ENCODE data around the gene EP400.
"Not testable (repeated sequence)": the region's sequence is repeated elsewhere in the genome, so short reads cannot be mapped to it uniquely, and the experiment has no call there.

EP400 gene

DNA sequence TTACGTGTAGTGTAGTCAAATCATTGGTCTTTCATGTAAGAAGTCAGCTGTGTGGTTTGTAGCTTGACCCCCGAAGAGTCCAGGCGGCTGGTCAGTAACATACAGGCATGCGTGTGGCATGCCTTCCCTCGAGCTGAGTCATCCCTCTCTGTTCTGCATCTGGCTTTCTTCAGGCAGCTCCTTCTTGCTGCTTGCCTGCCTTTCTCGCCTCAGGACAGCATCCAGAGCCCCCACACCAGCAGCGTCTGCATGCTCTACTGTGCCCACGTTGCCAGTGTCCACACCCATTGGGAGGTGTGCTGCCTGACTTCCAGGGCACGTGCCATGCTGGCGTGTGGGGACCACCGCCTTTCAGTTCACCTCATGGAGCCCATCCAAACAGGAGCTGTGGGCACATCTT is 96.8 kb downstream of the EP400 start:
- H3F3A ChIP-seq (ENCODE audit: insufficient read depth, low read length) = no peaks in the 10 kb centered on the region
- H3K4me2 ChIP-seq (ENCODE audit: low read length) = no peak overlapping the region
- no peak overlapping the region for H3K4me3 ChIP-seq (ENCODE audit: low read depth, low read length, poor library complexity, severe bottlenecking)
- no peaks in the 10 kb centered on the region for H3K4me1 ChIP-seq (ENCODE audit: insufficient read depth, low read length, severe bottlenecking)
- no peaks in the 10 kb centered on the region for H3K9me3 ChIP-seq (ENCODE audit: low read length)
- no peak overlapping the region for H2AFZ ChIP-seq (ENCODE audit: low read length)
- no peaks in the 10 kb centered on the region for H4K20me1 ChIP-seq (ENCODE audit: insufficient read depth, low read length)
- peaks cover 88% of the 10 kb centered on the region for H3K36me3 ChIP-seq (ENCODE audit: insufficient read depth, low read length)
- no peaks in the 10 kb centered on the region for H3K79me2 ChIP-seq (ENCODE audit: insufficient read depth, low read length)
- TF ChIP-seq, protein P1, sequence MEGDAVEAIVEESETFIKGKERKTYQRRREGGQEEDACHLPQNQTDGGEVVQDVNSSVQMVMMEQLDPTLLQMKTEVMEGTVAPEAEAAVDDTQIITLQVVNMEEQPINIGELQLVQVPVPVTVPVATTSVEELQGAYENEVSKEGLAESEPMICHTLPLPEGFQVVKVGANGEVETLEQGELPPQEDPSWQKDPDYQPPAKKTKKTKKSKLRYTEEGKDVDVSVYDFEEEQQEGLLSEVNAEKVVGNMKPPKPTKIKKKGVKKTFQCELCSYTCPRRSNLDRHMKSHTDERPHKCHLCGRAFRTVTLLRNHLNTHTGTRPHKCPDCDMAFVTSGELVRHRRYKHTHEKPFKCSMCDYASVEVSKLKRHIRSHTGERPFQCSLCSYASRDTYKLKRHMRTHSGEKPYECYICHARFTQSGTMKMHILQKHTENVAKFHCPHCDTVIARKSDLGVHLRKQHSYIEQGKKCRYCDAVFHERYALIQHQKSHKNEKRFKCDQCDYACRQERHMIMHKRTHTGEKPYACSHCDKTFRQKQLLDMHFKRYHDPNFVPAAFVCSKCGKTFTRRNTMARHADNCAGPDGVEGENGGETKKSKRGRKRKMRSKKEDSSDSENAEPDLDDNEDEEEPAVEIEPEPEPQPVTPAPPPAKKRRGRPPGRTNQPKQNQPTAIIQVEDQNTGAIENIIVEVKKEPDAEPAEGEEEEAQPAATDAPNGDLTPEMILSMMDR (IDR thresholded peaks at IDR 0.05; ENCODE audit: low read length) = no peak
- no peak for TF ChIP-seq EZH2 (IDR thresholded peaks at IDR 0.05; ENCODE audit: borderline replicate concordance, low read length)
- no peaks in the 10 kb centered on the region for H3K27me3 ChIP-seq (ENCODE audit: insufficient read depth, low read length)
- no peak overlapping the region for H3K9ac ChIP-seq (ENCODE audit: low read length)
- H3K9me2 ChIP-seq (ENCODE audit: low read depth, low read length) = no peaks in the 10 kb centered on the region
- H3K27ac ChIP-seq (ENCODE audit: low read depth, low read length, poor library complexity, severe bottlenecking) = no peak overlapping the region

GRCh38 chr12:132047630-132048029 is 97.9 kb downstream of the EP400 start:
- H3K4me3 ChIP-seq (ENCODE audit: low read depth, low read length, poor library complexity, severe bottlenecking); H3K9me2 ChIP-seq (ENCODE audit: low read depth, low read length); H3K9ac ChIP-seq (ENCODE audit: low read length); H2AFZ ChIP-seq (ENCODE audit: low read length); H3K79me2 ChIP-seq (ENCODE audit: insufficient read depth, low read length); H3F3A ChIP-seq (ENCODE audit: insufficient read depth, low read length); H3K27me3 ChIP-seq (ENCODE audit: insufficient read depth, low read length); H4K20me1 ChIP-seq (ENCODE audit: insufficient read depth, low read length); H3K9me3 ChIP-seq (ENCODE audit: low read length); H3K4me1 ChIP-seq (ENCODE audit: insufficient read depth, low read length, severe bottlenecking); H3K4me2 ChIP-seq (ENCODE audit: low read length); H3K27ac ChIP-seq (ENCODE audit: low read depth, low read length, poor library complexity, severe bottlenecking): not testable (repeated sequence)
- H3K36me3 ChIP-seq (ENCODE audit: insufficient read depth, low read length) = peaks cover 90% of the 10 kb centered on the region

GRCh38 chr12:132049442-132049841 is 99.7 kb downstream of the EP400 start:
- H4K20me1 ChIP-seq (ENCODE audit: insufficient read depth, low read length) = no peaks in the 10 kb centered on the region
- H3K9ac ChIP-seq (ENCODE audit: low read length) = no peak overlapping the region
- H3K27me3 ChIP-seq (ENCODE audit: insufficient read depth, low read length) = no peaks in the 10 kb centered on the region
- no peaks in the 10 kb centered on the region for H3K9me2 ChIP-seq (ENCODE audit: low read depth, low read length)
- H2AFZ ChIP-seq (ENCODE audit: low read length) = no peak overlapping the region
- H3K9me3 ChIP-seq (ENCODE audit: low read length) = no peaks in the 10 kb centered on the region
- H3K4me1 ChIP-seq (ENCODE audit: insufficient read depth, low read length, severe bottlenecking) = peaks cover 22% of the 10 kb centered on the region
- peaks cover 87% of the 10 kb centered on the region for H3K36me3 ChIP-seq (ENCODE audit: insufficient read depth, low read length)
- no peaks in the 10 kb centered on the region for H3F3A ChIP-seq (ENCODE audit: insufficient read depth, low read length)
- no peak overlapping the region for H3K27ac ChIP-seq (ENCODE audit: low read depth, low read length, poor library complexity, severe bottlenecking)
- H3K79me2 ChIP-seq (ENCODE audit: insufficient read depth, low read length) = no peaks in the 10 kb centered on the region
- no peak overlapping the region for H3K4me2 ChIP-seq (ENCODE audit: low read length)
- no peak overlapping the region for H3K4me3 ChIP-seq (ENCODE audit: low read depth, low read length, poor library complexity, severe bottlenecking)
- TF ChIP-seq, protein P1 (IDR thresholded peaks at IDR 0.05; ENCODE audit: low read length) = no peak
- no peak for TF ChIP-seq EZH2 (IDR thresholded peaks at IDR 0.05; ENCODE audit: borderline replicate concordance, low read length)

- no peak overlapping the region for H3K27ac ChIP-seq (ENCODE audit: low read depth, low read length, poor library complexity, severe bottlenecking)
- H3K36me3 ChIP-seq (ENCODE audit: insufficient read depth, low read length) = peaks cover 87% of the 10 kb centered on the region
- H3K4me3 ChIP-seq (ENCODE audit: low read depth, low read length, poor library complexity, severe bottlenecking) = no peak overlapping the region
- no peak overlapping the region for H3K9ac ChIP-seq (ENCODE audit: low read length)
- TF ChIP-seq, protein P1 (IDR thresholded peaks at IDR 0.05; ENCODE audit: low read length) = no peak
- peaks cover 26% of the 10 kb centered on the region for H3K4me1 ChIP-seq (ENCODE audit: insufficient read depth, low read length, severe bottlenecking)
- no peaks in the 10 kb centered on the region for H3K79me2 ChIP-seq (ENCODE audit: insufficient read depth, low read length)
- H3K27me3 ChIP-seq (ENCODE audit: insufficient read depth, low read length) = no peaks in the 10 kb centered on the region
- H3K4me2 ChIP-seq (ENCODE audit: low read length) = no peak overlapping the region
- no peaks in the 10 kb centered on the region for H3F3A ChIP-seq (ENCODE audit: insufficient read depth, low read length)
- no peaks in the 10 kb centered on the region for H4K20me1 ChIP-seq (ENCODE audit: insufficient read depth, low read length)
- no peaks in the 10 kb centered on the region for H3K9me3 ChIP-seq (ENCODE audit: low read length)
- no peak overlapping the region for H2AFZ ChIP-seq (ENCODE audit: low read length)
- no peaks in the 10 kb centered on the region for H3K9me2 ChIP-seq (ENCODE audit: low read depth, low read length)
Measured at GRCh38 chr12:132049876-132050275, 100.1 kb downstream of the EP400 start.
